Ectodermal cell (in vitro differentiated cells): ENCODE measurements around the gene NFIB.

Experiments used
- H3K27ac ChIP-seq: 2 replicates; pipeline ENCODE4 v1.7.0; 2013; ENCODE audit warnings: mild to moderate bottlenecking, low read depth, low read length; ENCODE audit not compliant: insufficient read depth, poor library complexity, severe bottlenecking
- H3K27me3 ChIP-seq: 2 replicates; pipeline ENCODE4 v1.7.0; 2013; ENCODE audit warnings: mild to moderate bottlenecking, low read length; ENCODE audit not compliant: insufficient read depth, control insufficient read depth, poor library complexity, severe bottlenecking
- H3K36me3 ChIP-seq: one replicate; pipeline ENCODE4 v1.7.0; 2013; ENCODE audit warnings: low read length; ENCODE audit not compliant: control insufficient read depth, insufficient read depth
- H3K4me1 ChIP-seq: one replicate; pipeline ENCODE4 v1.7.0; 2013; ENCODE audit warnings: low read length; ENCODE audit not compliant: control insufficient read depth, insufficient read depth
- H3K4me3 ChIP-seq: 2 replicates; pipeline ENCODE4 v1.7.0; 2013; ENCODE audit warnings: low read depth, low read length, control low read depth; ENCODE audit not compliant: insufficient read depth
- H3K9me3 ChIP-seq: 2 replicates; pipeline ENCODE4 v1.7.0; 2013; ENCODE audit warnings: mild to moderate bottlenecking, low read length, moderate library complexity; ENCODE audit not compliant: control insufficient read depth
- WGBS, 2 experiments: methylation state at CpG; one replicate each; pipeline ENCODE4 v1.1.7; 2013; ENCODE audit warnings: missing lambda C conversion rate in 2 of 2; 5-methylcytosine and 5-hydroxymethylcytosine counted together

NFIB gene

DNA sequence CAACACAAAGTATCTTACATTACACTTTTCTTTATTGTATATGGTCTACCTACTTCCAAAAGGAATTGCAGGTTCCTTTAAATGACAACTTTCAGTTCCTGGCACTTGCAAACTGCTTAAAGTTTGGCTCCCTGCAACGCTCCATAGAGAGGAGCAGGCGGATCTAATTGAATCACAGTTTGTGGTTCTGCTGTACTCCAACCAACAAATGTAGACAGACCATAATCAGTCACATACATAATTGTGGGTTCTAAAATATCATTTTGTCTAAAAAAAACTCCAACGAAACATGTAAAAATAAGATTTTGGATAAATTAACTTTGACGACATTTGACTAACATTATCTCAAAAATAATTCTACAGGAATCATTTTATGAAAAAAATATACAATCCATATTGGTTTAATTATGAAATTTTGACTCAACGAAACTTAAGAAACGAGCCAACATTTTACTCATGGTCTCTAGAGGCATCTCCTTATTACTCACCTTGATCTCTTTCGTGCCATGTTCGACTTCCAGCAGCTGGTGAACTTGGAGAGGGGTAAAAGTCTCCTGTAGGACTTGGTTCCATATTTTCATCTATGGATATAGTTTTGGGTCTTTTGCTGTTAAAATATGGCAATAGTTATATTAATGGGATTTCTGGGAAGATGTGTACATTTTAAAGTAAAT, 167.6 kb downstream of the NFIB start:
- H3K36me3 ChIP-seq = no peaks in the 10 kb centered on the region
- no peaks in the 10 kb centered on the region for H3K27me3 ChIP-seq
- no peak overlapping the region for H3K4me3 ChIP-seq
- WGBS, 2 experiments = 85 to 97% methylated on average over 4 to 6 of the region's 8 CpGs
- H3K4me1 ChIP-seq = no peaks in the 10 kb centered on the region
- H3K9me3 ChIP-seq = no peaks in the 10 kb centered on the region
- no peak overlapping the region for H3K27ac ChIP-seq

DNA sequence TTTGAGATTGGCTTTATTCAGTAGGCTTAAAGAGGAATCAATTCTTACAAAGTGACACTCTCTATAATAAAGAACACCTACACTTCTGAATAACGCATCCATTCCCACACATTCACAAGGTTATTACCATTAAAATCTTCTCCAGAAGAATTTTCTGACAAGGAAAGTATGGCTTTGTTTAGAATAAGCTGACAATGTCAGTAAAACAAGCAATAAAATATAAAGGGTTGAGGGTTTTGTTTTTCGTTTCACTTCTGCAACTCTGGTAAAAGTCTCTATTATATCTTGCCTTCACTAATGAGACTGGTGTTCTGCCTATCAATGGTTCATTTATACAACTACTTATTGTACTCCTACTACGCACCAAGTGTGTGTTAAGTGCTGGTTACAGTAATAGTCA, 169.7 kb downstream of the NFIB start:
- H3K9me3 ChIP-seq = no peaks in the 10 kb centered on the region
- H3K36me3 ChIP-seq = no peaks in the 10 kb centered on the region
- H3K4me1 ChIP-seq = no peaks in the 10 kb centered on the region
- H3K27me3 ChIP-seq = no peaks in the 10 kb centered on the region
- H3K4me3 ChIP-seq = no peak overlapping the region
- H3K27ac ChIP-seq = no peak overlapping the region
- 90% methylated on average over 2 of the region's 3 CpGs; no CpG with 5 or more reads in 1 of the 2 experiments for WGBS, 2 experiments

DNA sequence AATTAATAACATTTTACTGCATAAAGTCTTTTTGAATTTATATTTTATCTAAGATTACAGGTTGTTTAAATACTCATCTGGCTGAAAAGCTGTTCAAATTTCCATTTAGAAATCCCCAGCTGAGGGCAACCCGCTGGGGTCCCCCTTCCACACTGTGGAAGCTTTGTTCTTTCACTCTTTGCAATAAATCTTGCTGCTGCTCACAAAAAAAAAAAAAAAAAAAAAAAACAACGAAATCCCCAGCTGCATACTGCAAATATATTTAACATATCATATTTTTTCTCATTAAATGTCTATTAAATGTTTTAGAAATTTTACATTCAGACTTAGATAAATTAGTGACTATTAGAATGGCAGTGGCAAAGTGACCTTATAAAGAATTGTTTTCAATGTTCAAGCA, 172.2 kb downstream of the NFIB start:
- WGBS, 2 experiments = 84 to 100% methylated on average over 1 of the region's 2 CpGs
- no peaks in the 10 kb centered on the region for H3K27me3 ChIP-seq
- no peak overlapping the region for H3K4me3 ChIP-seq
- H3K4me1 ChIP-seq = no peaks in the 10 kb centered on the region
- no peaks in the 10 kb centered on the region for H3K9me3 ChIP-seq
- no peaks in the 10 kb centered on the region for H3K36me3 ChIP-seq
- no peak overlapping the region for H3K27ac ChIP-seq

DNA sequence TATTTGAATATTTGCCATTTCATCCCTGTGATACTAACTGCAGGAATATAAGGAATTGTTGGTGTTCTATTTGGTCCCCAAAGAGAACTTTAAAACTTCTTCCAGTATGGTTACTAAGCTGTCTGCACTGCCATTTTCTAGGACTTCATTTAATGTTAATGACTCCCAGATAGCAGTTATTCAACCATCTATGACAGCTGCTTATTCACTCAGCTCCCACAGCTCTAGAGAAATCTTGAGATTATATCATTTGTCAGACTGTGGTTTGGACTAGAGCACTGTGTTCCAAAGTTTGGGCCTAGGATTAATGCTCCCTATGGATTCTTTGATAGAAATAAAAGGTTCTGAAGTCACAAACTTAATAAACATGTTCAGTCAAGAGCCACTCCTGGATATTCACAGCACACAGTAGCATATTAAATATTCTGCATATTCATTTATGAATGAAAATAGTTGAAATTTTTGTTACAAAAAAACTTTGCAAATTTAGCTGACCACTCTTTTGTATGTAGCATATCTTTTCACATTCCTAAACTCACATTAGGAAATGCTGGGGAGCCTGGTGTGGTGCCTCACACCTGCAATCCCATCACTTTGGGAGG, 173.7 kb downstream of the NFIB start:
- Histone ChIP-seq H3K27me3 (no peaks in the 10 kb centered on the region), H3K27ac (no peak overlapping the region), H3K4me1 (no peaks in the 10 kb centered on the region), H3K4me3 (no peak overlapping the region), H3K36me3 (no peaks in the 10 kb centered on the region), H3K9me3 (no peaks in the 10 kb centered on the region)

DNA sequence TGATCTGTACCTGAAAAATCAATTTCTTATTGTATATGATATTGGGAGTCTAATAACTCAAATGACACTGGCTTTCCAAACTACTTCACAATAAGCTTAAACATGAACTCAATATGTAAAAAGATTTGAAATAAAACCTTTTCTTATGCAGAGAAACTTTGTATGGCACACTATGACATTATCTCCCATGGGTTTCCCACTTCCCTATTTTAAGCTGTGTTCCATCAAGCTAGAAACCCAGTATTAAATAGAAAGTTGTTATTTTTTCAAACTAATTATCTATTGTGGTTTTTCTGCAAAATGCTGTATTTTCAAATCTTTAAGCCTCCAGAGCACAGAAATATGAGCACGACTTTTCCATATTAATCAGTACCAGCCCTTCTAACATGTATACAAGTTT, 174.7 kb downstream of the NFIB start:
- Histone ChIP-seq H3K27me3 (no peaks in the 10 kb centered on the region), H3K36me3 (no peaks in the 10 kb centered on the region), H3K9me3 (no peaks in the 10 kb centered on the region), H3K27ac (no peak overlapping the region), H3K4me1 (no peaks in the 10 kb centered on the region), H3K4me3 (no peak overlapping the region)
- WGBS, 2 experiments = 92 to 100% methylated on average over 1 of the region's 1 CpG

DNA sequence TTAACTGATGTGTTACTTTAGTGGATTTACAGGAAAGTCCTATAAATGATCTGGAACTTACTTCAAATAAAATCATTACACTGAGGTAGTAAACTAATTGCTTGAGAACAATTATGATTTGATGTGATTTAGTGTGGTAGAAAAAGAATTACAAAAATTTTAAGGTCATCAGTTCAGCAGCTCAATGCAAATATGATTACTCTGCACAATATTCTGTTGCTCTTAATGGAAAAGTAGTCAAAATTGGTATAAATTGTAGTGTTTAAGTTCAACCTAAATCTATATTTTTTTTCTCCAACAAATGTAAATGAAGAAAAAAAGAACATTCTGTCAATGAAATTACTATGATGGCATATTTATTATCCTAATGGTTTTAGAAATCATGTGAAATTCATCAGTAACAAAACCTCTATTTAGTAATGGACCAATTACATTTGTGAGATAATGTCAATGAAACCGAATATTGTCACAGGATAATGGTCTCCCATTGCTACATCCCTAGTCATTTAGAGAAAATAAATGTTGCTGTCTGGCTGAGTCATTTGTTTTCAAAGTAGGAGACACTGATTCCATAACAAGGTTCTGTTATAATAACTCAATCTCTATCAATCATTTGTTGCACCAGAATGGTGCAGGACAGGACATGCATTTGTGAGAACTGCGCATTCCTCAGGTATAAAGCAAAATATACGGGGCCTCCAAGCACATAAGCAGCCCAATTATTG, 177.1 kb downstream of the NFIB start:
- no peak overlapping the region for H3K4me3 ChIP-seq
- no peaks in the 10 kb centered on the region for H3K27me3 ChIP-seq
- H3K27ac ChIP-seq = no peak overlapping the region
- WGBS, 2 experiments = 83 to 97% methylated on average over 1 to 3 of the region's 3 CpGs
- H3K36me3 ChIP-seq = no peaks in the 10 kb centered on the region
- H3K9me3 ChIP-seq = no peaks in the 10 kb centered on the region
- no peaks in the 10 kb centered on the region for H3K4me1 ChIP-seq

DNA sequence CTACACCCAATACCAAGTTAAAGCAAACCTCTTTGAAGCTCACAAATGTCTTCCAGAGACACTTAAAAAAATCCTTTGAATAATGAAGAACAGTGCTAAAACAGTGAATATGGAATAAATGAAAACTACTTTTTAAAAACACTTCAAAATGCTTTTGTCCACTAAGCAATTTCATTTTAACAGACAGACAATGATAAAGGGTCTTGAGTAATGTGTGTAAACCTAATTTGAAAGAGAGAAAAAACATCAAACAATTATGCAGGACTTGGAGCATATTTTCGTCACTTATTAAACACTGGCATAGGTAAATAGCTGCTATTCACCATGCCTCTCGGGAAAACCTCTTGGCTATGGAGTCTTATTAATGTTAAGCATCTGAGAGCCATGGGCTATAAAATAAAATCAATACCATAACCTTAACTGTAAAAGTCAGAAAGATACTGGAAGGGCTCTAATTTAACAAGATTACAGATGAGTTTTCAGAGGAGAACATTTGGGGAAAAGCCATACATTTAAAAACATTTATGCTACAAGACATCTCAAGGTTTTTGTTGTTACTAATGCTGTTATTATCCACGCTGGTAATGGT, 177.8 kb downstream of the NFIB start:
- Histone ChIP-seq H3K4me3 (no peak overlapping the region), H3K27ac (no peak overlapping the region), H3K9me3 (no peaks in the 10 kb centered on the region), H3K27me3 (no peaks in the 10 kb centered on the region), H3K4me1 (no peaks in the 10 kb centered on the region), H3K36me3 (no peaks in the 10 kb centered on the region)
- WGBS, 2 experiments = 96% methylated on average over 3 of the region's 3 CpGs; no CpG with 5 or more reads in 1 of the 2 experiments

DNA sequence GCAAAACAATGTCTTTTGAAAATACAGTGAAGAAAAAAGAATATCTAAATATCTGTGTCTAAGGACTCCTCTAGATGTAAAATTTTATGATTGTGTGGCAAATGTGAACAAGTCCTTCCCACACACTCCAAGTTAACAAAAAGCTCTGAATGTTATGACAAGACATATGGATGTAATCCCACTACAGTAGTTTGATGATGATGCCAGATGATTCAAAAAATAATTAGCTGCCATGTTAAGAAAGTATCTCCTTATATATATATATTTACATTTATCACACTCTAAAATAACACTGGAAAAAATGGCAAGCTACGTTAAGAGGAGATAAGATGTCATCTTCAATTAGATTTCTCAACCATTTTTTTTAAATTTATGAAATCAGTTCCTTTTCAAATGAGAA, 178.5 kb downstream of the NFIB start:
- no peaks in the 10 kb centered on the region for H3K27me3 ChIP-seq
- H3K4me3 ChIP-seq = no peak overlapping the region
- WGBS, 2 experiments = no CpG with 5 or more reads among the region's 1 CpG
- no peaks in the 10 kb centered on the region for H3K36me3 ChIP-seq
- H3K27ac ChIP-seq = no peak overlapping the region
- no peaks in the 10 kb centered on the region for H3K4me1 ChIP-seq
- no peaks in the 10 kb centered on the region for H3K9me3 ChIP-seq

DNA sequence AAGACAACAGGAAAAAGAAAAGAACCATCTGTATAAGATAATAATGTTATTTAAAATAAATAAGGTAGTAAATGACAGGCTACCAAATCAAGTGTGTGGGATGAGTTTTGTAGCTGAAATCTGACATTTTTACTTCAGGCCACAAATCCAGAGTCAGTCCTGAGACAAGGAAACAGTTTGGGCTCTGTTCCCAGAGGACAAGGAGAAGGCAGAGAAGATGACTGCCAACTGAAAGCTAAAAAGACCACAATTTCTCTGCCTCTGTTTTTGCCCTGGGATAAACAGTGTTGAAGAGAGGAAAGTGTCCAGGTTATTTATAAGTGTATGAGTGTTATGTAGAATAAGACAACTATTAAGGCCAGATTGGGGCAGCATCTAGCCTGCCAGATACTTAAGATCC, 180.5 kb downstream of the NFIB start:
- Histone ChIP-seq H3K36me3 (no peaks in the 10 kb centered on the region), H3K4me3 (no peak overlapping the region), H3K27me3 (no peaks in the 10 kb centered on the region), H3K4me1 (no peaks in the 10 kb centered on the region), H3K27ac (no peak overlapping the region), H3K9me3 (no peaks in the 10 kb centered on the region)

DNA sequence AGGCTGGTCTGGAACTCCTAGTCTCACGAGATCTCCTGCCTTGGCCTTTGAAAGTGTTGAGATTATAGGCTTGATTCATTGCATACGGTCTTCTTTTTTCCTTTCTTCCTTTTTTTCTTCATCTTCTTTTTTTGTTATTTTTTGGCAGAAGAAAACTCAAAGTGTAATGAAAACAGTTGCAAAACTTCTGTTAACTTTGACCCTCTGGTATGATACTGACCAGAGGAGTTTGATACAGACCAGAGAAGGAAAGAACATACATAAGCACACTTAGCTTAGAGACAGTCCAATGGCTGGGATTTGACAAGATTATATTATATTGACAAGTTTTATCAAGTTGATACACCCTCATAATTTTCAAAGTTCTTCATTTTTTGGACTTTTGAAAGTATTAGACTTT, 181.2 kb downstream of the NFIB start:
- Histone ChIP-seq H3K36me3 (no peaks in the 10 kb centered on the region), H3K4me3 (no peak overlapping the region), H3K27ac (no peak overlapping the region), H3K9me3 (no peaks in the 10 kb centered on the region), H3K27me3 (no peaks in the 10 kb centered on the region), H3K4me1 (no peaks in the 10 kb centered on the region)
- WGBS, 2 experiments = 83 to 86% methylated on average over 1 to 2 of the region's 2 CpGs
